GM18907 (cell line): ENCODE measurements around the gene ASS1.

Experiments used
- ATAC-seq: cut with Tn5 transposase; IDR thresholded peaks from one replicate; pipeline ENCODE4 v1.9.1; 2021; ENCODE audit warnings: mild to moderate bottlenecking, moderate library complexity; ENCODE audit not compliant: unreplicated experiment

The ASS1 gene

DNA sequence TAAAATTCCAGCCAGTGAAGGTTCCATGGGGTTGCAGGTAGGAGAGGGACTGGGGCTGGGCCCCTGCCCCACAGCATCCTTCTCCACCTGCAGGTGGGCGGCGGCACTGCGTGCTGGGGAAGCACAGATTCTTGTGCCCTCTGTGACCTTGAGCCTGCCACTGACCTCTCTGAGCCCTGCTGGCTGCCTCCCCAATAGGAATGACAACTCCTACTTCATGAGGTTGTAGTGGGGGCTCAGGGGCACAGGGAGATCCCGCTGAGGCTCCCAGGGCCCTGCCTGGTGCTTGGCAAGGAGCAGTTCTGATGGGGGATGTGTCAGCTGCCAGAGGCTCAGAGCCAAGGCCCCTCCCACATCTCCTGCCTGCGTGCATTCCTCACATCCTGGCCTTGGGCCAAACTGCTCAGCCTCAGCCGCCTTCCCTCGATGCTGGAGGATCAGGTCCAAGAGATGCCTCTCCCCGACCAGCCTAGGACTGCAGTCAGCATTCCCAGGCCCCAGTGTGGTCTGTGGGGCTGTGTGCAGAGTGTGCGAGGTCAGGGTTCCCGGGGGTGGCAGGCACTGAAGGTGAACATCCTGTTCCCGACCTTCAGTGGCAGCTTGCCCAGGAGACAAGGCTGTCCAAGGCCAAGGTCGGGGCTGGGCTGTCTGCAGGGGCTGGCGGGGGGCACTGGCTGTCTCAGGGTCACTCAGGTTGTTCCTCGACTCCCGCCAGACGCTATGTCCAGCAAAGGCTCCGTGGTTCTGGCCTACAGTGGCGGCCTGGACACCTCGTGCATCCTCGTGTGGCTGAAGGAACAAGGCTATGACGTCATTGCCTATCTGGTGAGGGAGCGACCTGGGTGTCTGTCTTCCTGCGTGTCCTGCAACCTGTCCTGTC is 7.0 kb downstream of the ASS1 start:
- ATAC-seq: no peak

DNA sequence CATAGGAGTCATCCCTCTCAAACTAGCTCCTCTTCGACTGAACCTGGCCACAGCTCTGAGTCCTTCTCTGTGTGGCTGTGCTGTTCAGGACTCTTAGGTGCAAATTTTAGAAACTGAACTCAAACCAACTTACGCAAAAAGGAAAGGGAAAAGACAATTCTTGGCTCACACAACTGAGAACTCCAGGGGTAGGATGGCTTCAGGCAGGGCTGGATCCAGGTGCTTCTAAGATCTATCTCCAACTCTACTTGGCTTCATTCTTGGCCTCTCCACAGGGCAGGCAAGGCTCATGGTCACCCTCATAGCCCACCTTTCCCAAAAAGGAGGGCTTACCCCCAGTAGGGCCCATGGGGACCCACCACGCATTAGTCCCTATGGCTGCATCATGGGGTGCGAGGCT is 8.1 kb downstream of the ASS1 start:
- no peak for ATAC-seq

DNA sequence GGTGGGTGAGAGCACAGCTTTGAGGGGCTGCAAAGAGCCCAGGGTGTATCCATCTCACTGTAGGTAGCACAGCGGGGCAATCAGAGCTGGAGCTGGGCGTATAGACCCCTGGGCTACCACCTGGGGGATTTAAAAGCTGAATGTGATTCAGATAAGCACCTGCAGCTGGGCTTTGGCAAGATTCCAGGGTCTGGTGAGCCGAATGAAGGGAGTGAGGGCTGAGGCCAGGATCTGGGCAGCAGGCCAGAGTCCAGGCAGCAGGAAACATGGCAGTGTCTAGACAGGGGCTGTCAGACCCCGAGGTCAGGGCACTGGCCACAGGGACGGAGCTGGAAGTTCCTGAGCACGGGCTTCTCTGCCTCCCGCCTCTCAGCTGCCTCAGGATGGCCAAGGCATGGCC is 8.7 kb downstream of the ASS1 start:
- no peak for ATAC-seq

DNA sequence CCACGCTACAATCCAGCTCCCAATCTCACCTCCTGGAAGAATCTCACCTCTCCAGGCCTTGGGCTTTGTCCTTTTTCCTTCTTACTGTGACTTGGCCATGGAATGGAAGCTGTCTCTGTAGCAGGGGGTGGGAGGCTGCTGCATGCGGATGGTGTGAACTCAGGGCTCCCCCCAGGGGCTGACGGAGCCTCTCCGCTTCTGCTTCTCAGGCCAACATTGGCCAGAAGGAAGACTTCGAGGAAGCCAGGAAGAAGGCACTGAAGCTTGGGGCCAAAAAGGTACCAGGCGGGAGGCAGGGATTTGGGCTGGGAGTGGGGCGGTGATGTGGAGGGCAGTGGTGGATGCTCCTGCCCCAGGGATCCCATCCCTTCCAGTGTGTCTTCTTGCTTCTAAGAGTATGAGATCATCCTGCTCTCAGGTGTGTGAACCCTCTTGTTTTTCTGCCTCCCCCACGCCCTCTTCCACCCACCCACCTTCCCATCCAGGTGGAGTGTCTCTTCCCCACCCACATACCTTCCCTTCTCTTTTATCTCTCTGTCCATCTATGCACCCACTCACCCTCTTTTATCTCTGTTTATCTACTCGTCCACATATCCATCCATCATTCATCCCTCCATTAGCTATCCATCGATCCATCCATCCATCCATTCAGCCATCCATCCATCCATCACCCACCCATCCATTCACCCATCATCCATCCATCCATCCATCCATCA is 9.5 kb downstream of the ASS1 start:
- ATAC-seq: no peak

DNA sequence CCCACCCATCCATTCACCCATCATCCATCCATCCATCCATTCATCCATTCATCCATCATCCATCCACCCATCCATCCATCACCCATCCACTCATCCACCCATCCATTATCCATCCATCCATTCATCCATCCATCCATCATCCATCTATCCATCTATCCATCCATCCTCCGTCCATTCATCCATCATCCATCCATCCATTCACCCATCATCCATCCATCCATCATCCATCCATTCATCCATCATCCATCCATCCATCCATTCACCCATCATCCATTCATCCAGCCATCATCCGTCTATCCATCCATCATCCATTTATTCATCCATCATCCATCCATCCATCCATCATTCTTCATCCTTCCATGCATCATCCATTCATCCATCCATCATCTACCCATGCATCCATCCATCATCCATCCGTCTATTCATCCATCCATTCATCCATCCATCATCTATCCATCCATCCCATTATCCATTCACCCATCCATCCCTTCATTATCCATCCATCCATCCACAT is 10.1 kb downstream of the ASS1 start:
- no peak for ATAC-seq

DNA sequence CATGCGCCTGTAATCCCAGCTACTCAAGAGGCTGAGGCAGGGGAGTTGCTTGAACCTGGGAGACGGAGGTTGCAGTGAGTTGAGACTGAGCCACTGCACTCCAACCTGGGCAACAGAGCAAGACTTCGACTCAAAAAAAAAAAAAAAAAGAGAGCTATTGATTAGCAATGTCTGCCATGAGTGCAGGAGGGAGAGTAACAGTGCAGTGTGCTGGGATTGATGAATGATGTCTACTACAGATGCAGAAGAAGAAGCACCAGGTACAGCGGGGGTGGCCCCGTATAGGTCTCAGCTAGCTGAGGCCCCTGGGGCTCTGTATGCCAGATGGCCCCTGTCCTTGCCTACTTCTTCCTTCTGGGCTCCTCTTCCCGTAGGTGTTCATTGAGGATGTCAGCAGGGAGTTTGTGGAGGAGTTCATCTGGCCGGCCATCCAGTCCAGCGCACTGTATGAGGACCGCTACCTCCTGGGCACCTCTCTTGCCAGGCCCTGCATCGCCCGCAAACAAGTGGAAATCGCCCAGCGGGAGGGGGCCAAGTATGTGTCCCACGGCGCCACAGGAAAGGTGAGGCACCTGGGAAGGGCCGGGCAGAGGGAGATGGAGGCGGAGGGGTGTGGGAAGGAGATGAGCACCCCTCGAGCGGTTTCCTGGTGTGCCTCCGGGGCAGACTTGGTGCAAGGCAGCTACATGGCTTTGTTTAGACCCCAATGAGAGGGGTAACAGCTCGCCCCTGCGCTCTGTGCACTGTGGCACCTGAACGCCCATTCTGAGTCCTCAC is 13.5 kb downstream of the ASS1 start:
- no peak for ATAC-seq

DNA sequence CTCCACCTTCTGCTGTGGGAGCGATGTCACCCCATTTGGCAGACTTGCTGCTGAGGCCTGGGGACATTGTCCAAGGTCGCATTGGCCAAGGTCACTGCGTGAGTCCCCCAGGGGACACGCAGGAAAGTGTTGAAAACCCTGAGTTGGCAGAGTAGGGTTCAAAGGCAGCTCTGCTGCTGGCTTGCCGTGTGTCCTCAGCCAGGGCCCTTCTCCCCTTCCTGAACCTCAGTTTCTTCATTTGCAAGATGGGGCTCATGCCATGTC is 14.0 kb downstream of the ASS1 start:
- no peak for ATAC-seq

DNA sequence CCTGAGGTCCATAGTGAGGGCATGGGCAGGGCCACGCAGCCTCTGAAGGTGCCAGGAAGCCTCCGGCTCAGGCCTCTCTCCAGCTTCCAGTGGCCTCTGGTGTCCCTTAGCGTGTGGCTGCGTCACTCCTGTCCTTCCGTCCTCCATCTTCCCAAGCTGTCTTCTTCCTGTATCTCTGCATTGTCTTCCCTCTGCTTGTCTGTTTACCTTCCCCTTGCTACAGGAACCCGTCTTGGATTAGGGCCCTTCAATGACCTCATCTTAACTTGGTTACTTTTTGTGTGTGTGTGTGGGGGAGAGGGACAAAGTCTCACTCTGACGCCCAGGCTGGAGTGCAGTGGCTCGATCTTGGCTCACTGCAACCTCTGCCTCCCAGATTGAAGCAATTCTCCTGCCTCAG is 14.4 kb downstream of the ASS1 start:
- no peak for ATAC-seq

DNA sequence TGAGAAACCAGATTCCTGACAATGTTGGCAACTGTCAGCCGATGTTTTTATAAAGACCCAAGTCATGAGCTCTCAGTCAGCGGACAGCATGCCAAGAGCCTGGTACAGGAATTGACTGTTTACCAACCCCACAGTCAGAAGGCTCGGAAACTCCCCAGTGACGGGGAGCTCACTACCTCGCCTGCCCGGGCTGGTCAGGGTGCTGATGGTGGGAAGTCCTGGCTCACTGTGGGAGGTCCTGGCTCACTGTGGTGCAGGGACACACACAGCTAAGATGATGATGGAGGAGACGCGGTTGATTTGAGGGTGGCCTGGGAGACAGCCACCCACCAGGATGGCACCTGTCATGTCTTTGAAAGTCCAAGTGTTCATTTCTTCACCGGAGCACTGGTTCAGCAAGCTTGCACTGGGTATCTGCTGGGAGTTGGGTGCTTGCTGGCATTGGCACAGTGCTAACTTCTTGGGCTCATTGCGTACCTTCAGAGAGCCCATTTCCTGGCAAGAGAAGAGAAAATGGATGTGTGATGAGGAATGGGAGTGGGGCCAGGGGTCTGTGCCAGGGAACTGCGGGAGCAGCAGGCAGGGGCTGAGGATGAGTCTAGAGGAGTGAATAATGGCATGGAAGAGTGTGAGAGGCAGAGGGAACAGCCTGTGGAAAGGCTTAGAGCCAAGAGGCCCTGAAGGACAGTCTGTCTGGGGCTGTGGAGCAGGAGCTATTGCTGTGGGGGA is 15.3 kb downstream of the ASS1 start:
- ATAC-seq: no peak

DNA sequence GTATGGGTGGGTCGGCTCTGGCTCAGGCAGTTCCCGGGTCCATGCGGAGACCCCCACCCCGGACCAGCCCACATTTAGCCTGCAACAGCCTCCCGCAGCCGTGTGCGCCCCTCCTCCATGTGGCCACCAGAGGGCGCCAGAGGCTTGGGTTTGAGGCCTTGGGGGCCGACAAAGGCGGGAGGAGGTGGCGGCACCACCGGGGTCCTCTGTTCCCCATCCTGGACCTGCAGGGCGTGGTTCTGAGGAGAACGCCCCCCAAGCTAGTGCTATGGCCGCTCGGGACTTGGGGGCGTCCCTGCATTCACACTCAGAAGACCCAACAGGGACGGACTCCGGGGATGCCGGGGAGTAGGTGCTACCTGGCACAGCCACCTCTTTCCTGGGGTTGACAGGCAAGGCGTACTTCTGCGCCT is 16.5 kb downstream of the ASS1 start:
- no peak for ATAC-seq

DNA sequence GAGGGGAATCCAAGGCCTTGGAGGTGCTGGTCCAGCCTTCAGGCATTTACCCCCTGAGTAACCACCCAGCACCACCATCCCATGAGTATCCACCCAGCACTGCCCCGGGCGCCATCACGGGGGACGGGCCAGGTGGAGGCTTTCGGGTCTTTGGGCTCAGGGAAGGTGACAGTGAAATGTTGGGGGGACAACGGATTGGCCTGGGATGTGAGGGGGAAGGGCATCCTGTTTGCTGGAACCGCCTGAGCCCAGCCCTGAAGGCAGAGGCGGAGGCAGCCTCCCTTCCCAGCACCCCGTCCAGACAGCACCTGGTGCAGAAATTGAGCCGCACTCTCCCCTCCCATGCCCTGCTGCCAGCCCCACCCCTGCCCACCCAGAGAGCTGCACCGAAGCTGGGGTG is 17.0 kb downstream of the ASS1 start:
- ATAC-seq: no peak

DNA sequence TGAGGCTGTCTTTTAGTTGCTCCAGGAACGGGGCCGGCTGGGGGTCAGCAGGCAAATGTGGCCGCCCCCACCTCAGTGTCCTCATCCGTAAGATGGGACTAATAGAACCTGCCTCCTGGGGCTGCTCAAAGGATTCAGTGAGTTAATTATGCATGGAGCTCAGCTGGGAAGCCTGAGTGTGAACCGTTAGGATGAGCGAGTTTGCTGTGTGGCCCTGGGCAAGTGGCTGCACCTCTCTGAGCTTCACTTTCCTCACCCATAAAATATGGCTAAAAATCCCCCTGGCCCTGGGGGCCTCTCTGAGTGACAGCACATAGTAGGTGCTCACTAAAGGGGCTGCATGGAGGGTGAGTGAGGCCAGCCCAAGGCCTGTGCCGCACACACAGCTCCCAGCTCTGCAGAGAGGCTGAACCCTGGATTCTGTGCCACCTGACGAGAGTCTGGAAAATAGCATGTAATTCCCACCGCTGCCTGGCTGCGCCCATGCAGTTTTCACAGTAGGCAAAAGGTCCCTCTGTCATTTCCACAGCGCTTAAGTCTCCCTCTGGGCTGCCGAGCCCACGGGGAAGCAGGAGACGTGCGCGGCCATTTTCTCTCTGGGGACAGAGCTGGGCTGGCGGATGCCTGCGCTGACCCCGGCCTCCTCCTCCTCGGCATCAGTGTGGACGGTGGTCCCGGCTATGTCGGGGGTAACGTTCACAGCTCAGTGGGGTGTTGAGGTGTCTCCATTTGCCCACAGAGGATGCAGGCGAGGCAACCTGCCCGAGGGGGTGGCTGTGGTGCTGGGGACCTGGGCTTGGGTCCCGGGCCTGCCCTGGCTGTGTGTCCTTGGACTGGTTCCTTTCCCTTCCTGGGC is 18.2 kb downstream of the ASS1 start:
- ATAC-seq: no peak

DNA sequence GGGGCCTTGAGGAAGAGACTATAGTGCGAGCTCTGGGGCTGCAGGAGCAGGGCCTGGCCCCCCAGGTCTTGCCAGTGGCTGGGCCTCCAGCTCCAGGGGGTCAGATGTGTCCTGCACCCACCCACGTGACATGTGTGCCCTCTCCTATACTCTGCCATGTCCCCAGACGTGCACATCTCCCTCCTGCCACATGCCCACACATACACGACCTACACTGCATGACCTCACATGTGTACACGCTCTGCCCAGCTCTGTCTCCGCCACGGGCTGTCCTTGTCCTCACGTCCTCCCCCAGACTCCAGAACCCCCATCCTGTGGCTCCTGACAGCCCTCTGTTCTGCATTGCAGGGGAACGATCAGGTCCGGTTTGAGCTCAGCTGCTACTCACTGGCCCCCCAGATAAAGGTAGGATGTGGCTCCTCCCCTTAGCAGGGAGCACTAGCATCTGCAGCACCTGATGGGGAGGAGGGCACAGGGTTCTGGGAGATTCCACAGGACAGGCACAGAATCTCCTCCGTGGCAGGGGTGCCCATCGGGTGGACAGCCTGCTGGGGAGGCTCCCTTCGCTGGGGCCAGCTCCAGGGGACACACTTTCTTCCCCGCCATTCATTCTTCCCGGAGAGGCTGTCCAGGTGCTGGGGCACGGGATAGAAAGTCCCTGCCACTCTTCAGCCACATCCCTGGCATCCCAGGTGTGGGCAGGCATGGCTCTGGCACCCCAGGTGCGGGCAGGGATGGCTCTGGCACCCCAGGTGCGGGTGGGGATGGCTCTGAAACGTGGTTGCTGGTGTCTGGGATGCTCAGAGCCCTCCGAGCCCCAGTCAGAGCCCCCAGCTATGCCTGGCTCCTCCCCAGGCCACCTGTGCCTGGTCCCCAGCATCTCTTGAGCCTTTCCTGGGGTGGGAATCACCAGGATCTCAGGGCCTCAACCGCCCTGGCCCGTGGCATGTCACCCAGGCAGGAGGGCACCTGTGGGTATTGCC is 19.3 kb downstream of the ASS1 start:
- no peak for ATAC-seq

DNA sequence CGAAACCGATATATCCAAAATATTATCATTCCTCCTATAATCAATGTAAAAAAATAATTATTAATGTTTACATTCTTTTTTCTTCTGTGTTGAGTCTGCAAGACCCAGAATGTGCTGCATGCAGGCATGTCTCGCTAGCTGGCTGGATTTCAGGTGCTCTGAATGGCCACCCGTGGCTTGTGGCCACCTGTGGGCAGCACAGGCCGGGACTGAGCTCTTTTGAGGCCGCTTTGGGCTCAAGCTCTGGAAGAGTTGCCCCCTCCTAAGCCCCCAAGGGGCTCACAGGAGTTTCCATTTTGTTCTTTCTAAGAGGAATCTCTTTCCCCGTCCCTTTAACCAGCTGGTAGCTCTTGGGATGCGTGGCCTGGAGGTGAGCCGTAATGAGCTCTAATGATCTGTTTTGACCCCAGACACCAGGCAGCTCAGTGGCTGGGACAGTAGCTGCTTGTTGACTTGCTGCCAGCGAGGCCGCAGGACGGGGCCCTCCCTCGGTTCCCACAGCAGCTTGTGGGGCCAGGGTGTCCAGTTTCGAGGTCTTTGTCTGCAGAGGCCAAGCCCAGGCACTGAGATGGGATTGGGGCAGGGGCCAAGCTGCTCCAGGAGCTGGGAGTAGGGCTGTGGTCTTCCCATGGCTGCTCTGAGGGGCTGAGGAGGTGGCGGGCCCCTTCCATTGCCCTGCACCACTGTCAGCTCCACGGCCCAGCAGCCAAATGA is 20.8 kb downstream of the ASS1 start:
- no peak for ATAC-seq

DNA sequence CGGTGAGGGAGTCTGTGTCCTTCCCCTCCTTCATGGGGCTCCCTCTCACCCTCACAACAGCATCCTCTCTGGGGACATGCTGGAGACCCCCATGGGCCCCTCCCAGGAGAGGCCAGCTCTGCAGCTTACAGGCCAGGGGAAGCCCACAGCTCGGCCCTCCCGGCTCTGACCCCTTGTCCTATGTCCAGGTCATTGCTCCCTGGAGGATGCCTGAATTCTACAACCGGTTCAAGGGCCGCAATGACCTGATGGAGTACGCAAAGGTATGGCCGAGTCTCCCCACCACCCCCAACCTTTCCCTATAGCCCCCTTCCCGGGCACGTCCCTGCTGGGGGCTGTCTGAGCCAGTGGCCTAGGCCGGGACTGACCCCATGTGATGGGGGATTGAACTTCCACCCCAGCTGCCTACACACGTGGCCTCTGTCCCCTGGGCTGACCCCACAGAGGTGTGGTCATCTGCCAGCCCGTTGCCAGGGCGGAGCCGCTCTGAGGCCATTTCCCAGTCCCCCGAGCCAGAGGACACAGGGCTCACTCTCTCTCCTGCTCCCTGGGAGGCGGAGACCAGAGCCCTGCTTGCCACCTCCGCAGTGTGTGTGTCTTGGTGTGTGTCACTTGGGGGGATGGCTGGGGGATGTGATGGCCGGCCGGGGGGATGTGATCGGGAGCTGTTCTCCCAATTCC is 21.9 kb downstream of the ASS1 start:
- ATAC-seq: no peak

DNA sequence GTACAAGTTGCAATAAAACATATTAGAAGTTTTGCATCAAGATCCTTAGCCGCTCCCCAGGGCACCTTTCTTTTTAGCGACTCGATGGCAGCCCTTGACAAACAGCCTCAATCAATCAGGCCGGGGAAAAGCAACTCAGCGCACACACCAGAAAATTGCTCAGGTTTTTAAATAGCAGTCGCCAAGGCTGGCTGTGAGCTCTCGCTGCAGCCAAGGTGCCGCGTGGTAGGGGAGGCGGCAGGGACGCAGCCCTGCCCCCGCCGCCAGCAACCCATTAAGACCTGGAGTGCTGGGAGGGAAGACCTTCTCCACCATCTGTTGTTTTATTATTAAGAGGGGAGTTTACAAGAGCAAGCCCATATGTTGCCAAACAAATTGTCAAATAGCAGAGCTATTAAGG is 22.6 kb downstream of the ASS1 start:
- no peak for ATAC-seq

DNA sequence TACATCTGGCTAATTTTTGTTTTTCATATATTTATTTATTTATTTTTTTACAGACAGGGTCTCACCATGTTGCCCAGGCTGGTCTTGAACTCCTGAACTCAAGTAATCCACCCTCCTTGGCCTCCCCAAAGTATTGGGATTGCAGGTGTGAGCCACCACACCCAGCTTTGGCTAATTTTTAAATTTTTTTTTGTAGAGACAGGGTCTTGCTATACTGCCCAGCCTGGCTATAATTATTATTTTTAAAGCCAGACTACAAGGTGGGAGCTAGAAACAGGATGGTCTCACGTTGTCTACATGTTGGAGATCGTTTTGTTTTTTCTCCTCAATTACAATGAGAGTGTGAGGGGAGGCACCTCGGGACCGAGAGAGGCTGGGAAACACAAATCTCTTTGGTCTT is 23.8 kb downstream of the ASS1 start:
- no peak for ATAC-seq

DNA sequence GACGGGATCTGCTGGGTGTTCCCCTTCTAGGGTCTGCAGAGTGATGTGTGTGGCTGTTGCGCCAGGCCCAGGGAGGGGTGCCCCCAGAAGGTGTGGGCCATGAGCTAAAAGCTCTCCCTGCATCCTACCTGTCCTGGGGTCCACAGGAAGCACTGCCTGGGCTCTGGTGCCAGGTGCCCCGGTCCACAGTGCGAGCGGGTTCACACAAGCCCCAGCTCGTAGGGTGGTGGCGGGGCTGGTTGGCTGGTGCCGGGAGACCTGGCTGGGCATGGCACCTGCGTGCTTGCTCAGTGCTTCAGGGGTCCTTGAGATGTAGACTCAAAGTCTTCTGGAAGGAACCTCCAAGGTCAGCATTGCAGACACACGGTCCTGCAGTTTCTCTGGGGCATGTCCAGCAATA is 25.5 kb downstream of the ASS1 start:
- ATAC-seq: no peak
